ENCODE results near the gene APOL2. TPM values are rescaled to one million over a fixed set of nuclear protein-coding genes. Genes with fewer than 3 reads are reported as not detected.
A peak's percentile ranks its signal among the peaks of the same experiment; 100 is the strongest.
"Not testable (repeated sequence)": the region's sequence is repeated elsewhere in the genome, so short reads cannot be mapped to it uniquely, and the experiment has no call there.

APOL2 gene
- total RNA-seq, 2 donors from 2014 or later: 35.9 to 84.9 TPM

- Histone ChIP-seq H3K27ac (no peak overlapping the region), H3K4me1 (ENCODE audit: control insufficient read depth in 1 of 2, low read depth in 2 of 2) (peaks cover 0 to 4% of the 10 kb centered on the region in 2 donors), H3K27me3 (replicated peaks; ENCODE audit: insufficient read depth) (no peaks in the 10 kb centered on the region), H3K9me3 (no peaks in the 10 kb centered on the region), H3K36me3 (no peaks in the 10 kb centered on the region), H3K4me3 (no peak overlapping the region)
- peak; percentile 38 for ATAC-seq (ENCODE audit: insufficient number of reproducible peaks, low FRiP score, low read depth)
- TF ChIP-seq, protein P1, sequence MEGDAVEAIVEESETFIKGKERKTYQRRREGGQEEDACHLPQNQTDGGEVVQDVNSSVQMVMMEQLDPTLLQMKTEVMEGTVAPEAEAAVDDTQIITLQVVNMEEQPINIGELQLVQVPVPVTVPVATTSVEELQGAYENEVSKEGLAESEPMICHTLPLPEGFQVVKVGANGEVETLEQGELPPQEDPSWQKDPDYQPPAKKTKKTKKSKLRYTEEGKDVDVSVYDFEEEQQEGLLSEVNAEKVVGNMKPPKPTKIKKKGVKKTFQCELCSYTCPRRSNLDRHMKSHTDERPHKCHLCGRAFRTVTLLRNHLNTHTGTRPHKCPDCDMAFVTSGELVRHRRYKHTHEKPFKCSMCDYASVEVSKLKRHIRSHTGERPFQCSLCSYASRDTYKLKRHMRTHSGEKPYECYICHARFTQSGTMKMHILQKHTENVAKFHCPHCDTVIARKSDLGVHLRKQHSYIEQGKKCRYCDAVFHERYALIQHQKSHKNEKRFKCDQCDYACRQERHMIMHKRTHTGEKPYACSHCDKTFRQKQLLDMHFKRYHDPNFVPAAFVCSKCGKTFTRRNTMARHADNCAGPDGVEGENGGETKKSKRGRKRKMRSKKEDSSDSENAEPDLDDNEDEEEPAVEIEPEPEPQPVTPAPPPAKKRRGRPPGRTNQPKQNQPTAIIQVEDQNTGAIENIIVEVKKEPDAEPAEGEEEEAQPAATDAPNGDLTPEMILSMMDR (IDR thresholded peaks at IDR 0.05): no peak
- peak; percentile 41 for DNase-seq (ENCODE audit: low spot score)
Observed at GRCh38 chr22:36191106-36191836, 48.1 kb downstream of the APOL2 start.

DNA sequence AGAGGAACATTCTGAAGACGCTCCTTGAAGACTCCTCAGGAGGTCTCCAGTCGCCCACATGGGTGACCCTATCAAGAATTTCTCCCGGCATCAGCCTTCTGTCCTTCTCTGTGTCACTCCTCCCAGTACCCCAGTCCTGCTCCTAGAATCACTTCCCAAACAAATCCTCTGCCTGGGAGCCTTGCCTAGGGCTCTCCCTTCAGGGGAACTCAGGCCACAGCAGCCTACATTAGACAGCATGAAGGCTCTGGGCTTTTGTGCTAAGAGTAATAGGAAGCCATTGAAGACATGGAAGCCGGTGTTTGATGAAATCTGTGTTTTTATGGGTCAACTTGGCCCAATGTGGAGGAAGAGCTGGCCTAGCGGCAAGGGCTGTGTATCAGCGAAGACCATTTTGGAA is 51.5 kb downstream of the APOL2 start:
- H3K27ac ChIP-seq; ATAC-seq (ENCODE audit: insufficient number of reproducible peaks, low FRiP score, low read depth); H3K4me3 ChIP-seq; H3K9me3 ChIP-seq; DNase-seq (ENCODE audit: low spot score); H3K4me1 ChIP-seq (ENCODE audit: control insufficient read depth in 1 of 2, low read depth in 2 of 2); H3K36me3 ChIP-seq; H3K27me3 ChIP-seq (replicated peaks; ENCODE audit: insufficient read depth): not testable (repeated sequence)

GRCh38 chr22:36185828-36186624 is 53.3 kb downstream of the APOL2 start:
- H3K27ac ChIP-seq: no peak overlapping the region
- no peaks in the 10 kb centered on the region for H3K27me3 ChIP-seq (replicated peaks; ENCODE audit: insufficient read depth)
- H3K4me3 ChIP-seq: no peak overlapping the region
- ATAC-seq (ENCODE audit: insufficient number of reproducible peaks, low FRiP score, low read depth) (no peak), DNase-seq (ENCODE audit: low spot score) (no peak)
- H3K4me1 ChIP-seq (ENCODE audit: control insufficient read depth in 1 of 2, low read depth in 2 of 2): peaks cover 0 to 2% of the 10 kb centered on the region in 2 donors
- H3K36me3 ChIP-seq: no peaks in the 10 kb centered on the region
- TF ChIP-seq, protein P1 (IDR thresholded peaks at IDR 0.05): no peak
- no peaks in the 10 kb centered on the region for H3K9me3 ChIP-seq

GRCh38 chr22:36184433-36185025 is 54.8 kb downstream of the APOL2 start:
- Histone ChIP-seq H3K27ac (no peak overlapping the region), H3K4me3 (no peak overlapping the region), H3K9me3 (no peaks in the 10 kb centered on the region), H3K27me3 (replicated peaks; ENCODE audit: insufficient read depth) (no peaks in the 10 kb centered on the region), H3K36me3 (no peaks in the 10 kb centered on the region), H3K4me1 (ENCODE audit: control insufficient read depth in 1 of 2, low read depth in 2 of 2) (no peaks in the 10 kb centered on the region)
- DNase-seq (ENCODE audit: low spot score): no peak
- ATAC-seq (ENCODE audit: insufficient number of reproducible peaks, low FRiP score, low read depth): no peak
- TF ChIP-seq, protein P1 (IDR thresholded peaks at IDR 0.05): no peak

DNA sequence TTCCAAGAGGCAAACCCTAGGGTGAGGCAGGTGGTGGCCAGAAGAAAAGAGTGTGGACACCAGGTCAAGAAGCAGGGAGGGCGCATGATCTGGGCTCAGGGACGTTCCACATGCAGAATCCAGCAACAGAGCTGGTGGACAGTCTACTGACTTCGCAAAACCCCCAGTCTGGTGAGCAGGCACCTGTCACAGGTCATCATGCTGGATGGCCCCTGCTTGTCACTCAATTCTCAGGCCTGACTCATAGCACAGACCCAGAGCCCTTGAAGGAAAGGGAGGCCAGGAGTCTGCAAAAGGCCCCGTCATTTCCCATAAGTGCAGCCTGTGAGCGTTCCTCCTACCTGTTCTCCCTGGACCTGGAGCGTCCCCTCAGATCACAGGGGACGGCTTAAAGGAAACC is 55.9 kb downstream of the APOL2 start:
- H3K36me3 ChIP-seq: no peaks in the 10 kb centered on the region
- no peaks in the 10 kb centered on the region for H3K27me3 ChIP-seq (replicated peaks; ENCODE audit: insufficient read depth)
- H3K4me1 ChIP-seq (ENCODE audit: control insufficient read depth in 1 of 2, low read depth in 2 of 2): no peaks in the 10 kb centered on the region
- H3K27ac ChIP-seq: no peak overlapping the region
- H3K9me3 ChIP-seq: no peaks in the 10 kb centered on the region
- DNase-seq (ENCODE audit: low spot score): no peak
- ATAC-seq (ENCODE audit: insufficient number of reproducible peaks, low FRiP score, low read depth): no peak
- TF ChIP-seq, protein P1 (IDR thresholded peaks at IDR 0.05): no peak
- H3K4me3 ChIP-seq: no peak overlapping the region
